Panc1 (cell line): ENCODE data around the gene FGD4.

Source experiments
- SIN3A ChIP-seq: IDR thresholded peaks from 2 replicates; pipeline ENCODE4 v1.6.1; 2012; ENCODE audit warnings: low read depth, mild to moderate bottlenecking, low read length, moderate library complexity, borderline replicate concordance; ENCODE audit not compliant: insufficient read depth
- TF ChIP-seq, protein P1 (sequence below): fragments of 450-650 bp; IDR thresholded peaks from 2 replicates; pipeline ENCODE4 v1.5.1; 2017; ENCODE audit warnings: mild to moderate bottlenecking

DNA sequence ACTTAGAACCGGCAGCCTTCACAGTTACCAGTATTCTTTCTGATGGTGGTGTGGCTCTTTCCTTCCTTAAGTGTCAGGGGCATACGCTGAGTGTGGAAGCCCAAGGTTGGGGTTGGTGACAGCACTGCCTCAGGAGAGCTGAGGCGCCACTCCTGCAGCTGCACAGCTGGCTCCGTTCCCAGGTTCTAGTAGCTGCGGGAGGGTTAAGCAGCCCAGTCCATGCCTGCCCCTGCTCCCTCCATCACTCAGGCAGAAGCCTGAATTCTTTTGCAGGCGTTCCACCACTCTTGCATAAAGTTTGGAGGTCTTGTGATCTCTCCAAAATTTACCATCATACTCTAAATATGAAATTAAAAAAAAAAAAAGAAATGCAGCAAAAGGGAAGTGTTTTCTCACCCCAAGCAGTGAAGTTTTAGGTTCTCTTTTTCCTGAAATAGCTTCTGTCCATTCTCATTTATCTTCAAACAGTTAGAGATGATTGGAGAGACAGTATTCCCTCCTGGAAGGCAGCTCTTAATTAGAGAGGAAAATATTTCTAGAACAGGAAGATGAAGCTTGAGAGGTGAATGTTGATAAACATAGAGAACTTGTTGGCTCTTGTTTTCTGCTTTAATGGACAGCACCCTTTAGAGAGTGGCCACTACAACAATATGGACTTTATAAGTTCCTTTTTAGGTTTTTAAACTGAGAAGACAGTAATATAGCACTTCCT lies 136.1 kb downstream of the FGD4 start:
- TF ChIP-seq, protein P1, sequence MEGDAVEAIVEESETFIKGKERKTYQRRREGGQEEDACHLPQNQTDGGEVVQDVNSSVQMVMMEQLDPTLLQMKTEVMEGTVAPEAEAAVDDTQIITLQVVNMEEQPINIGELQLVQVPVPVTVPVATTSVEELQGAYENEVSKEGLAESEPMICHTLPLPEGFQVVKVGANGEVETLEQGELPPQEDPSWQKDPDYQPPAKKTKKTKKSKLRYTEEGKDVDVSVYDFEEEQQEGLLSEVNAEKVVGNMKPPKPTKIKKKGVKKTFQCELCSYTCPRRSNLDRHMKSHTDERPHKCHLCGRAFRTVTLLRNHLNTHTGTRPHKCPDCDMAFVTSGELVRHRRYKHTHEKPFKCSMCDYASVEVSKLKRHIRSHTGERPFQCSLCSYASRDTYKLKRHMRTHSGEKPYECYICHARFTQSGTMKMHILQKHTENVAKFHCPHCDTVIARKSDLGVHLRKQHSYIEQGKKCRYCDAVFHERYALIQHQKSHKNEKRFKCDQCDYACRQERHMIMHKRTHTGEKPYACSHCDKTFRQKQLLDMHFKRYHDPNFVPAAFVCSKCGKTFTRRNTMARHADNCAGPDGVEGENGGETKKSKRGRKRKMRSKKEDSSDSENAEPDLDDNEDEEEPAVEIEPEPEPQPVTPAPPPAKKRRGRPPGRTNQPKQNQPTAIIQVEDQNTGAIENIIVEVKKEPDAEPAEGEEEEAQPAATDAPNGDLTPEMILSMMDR, result no peak
- no peak for TF ChIP-seq SIN3A
